Heart right ventricle (tissue), 16 donors: ENCODE results near the gene KRT9. TPM values are rescaled to one million over a fixed set of nuclear protein-coding genes. Genes with fewer than 3 reads are reported as not detected.

Experiments used
- ATAC-seq, 8 donors: fragments of 200-7000 bp; cut with Tn5 transposase; one replicate each; pipeline ENCODE4 v1.9.1; 2020; ENCODE audit warnings: mild to moderate bottlenecking in 8 of 8, moderate library complexity in 8 of 8, moderate number of reproducible peaks in 1 of 8
- DNase-seq, 2 donors: peaks; one replicate each; pipeline ENCODE4 v3.0.0-alpha.2; 2020
- H3K27ac ChIP-seq, 10 donors: fragments of 200-600 bp; sonication (generic) in 2 of 10; one replicate each; pipeline versions ENCODE4 v1.5.0 to v1.8.0; 2020 to 2022; ENCODE audit warnings: mild to moderate bottlenecking in 3 of 10
- H3K27me3 ChIP-seq, 7 donors: fragments of 200-600 bp; one replicate each; pipeline ENCODE4 v1.8.0; 2021 to 2022; ENCODE audit warnings: mild to moderate bottlenecking in 2 of 7
- H3K36me3 ChIP-seq, 9 donors: fragments of 200-600 bp; sonication (generic) in 1 of 9; one replicate each; pipeline versions ENCODE4 v1.5.0 to v1.8.0; 2020 to 2022; ENCODE audit warnings: mild to moderate bottlenecking in 2 of 9
- H3K4me1 ChIP-seq, 9 donors: fragments of 200-600 bp; sonication (generic) in 1 of 9; one replicate each; pipeline versions ENCODE4 v1.5.0 to v1.8.0; 2020 to 2022; ENCODE audit warnings: mild to moderate bottlenecking in 4 of 9
- H3K4me3 ChIP-seq, 10 donors: fragments of 200-600 bp; sonication (generic) in 2 of 10; one replicate each; pipeline versions ENCODE4 v1.5.0 to v1.8.0; 2020 to 2022; ENCODE audit warnings: mild to moderate bottlenecking in 7 of 10, moderate library complexity in 2 of 10
- H3K9me3 ChIP-seq, 11 donors: fragments of 200-600 bp in 10 of 11; sonication (generic) in 2 of 11; one replicate each; pipeline versions ENCODE4 v1.5.0 to v1.8.0; 2013 to 2022; ENCODE audit warnings: mild to moderate bottlenecking in 2 of 11, control low read depth in 1 of 11, moderate library complexity in 1 of 11
- WGBS, 2 donors: extraction: QIAGEN DNeasy Blood & Tissue Kit; methylation state at CpG; one replicate each; pipeline ENCODE4 v1.1.7; 2013; ENCODE audit warnings: inconsistent platforms in 1 of 2; 5-methylcytosine and 5-hydroxymethylcytosine counted together
- intact Hi-C, 10 donors: fragments of 100-400 bp; cut with DNase I; formaldehyde crosslinking; loops; one replicate each; pipeline versions ENCODE4 v1.11.1 to v1.14.2; 2022
- polyA plus RNA-seq, 2 donors: library from polyadenylated mRNA; stranded (reverse); fragments of 200-250 nt; gene quantifications; one replicate each; pipeline ENCODE4 v1.2.3, GENCODE V29; 2013
- total RNA-seq, 10 donors: library from RNA; stranded (reverse); fragmentation: NEBNext Ultra II Directional in 3 of 10; extraction: Animal tissue kit (Norgen Biotek cat#: 25700) in 3 of 10; gene quantifications; one replicate each; pipeline versions ENCODE4 v1.2.1 to v1.2.4, GENCODE V29; 2021 to 2023
- TF ChIP-seq, protein P1 (sequence below), 9 donors: fragments of 200-600 bp; sonication (generic) in 2 of 9; IDR thresholded peaks; one replicate each; pipeline versions ENCODE4 v1.5.0 to v1.8.0; 2021 to 2022; ENCODE audit warnings: antibody characterized with exemption in 9 of 9, mild to moderate bottlenecking in 5 of 9, moderate library complexity in 1 of 9
- donor health status: Arrhythmogenic right ventricular cardiomyopathy.
- donor health status: ischemic (EF 13 %, LVEDD 7.1; RV severe dilation, severe dysfunction).
- donor health status: healthy with polysubstance abuse.
- donor health status: DM: no; HTN: yes; CAD: no.
- donor health status: DM: no; HTN: no; CAD: no.
- donor health status: ischemic (EF 25% LVEDD 6.9; RV normal size, moderate dysfunction).
- donor health status: ischemic (EF 25% LVEDD 5.7; RV mildly dilated, moderate dysfunction).
- donor health status: healthy.
- donor health status: DM: yes; HTN: yes; CAD: no.
- donor health status: Ischemic cardiomyopathy.
- donor health status: ischemic (EF 35%, LVEDD 5.7; RV mildly dilated, moderate dysfunction).
- donor health status: nonischemic (EF 11% LVEDD 7.7; RV severe dilation, severe dysfunction).
- donor health status: DM: yes; HTN: yes; CAD: no.
- donor health status: PGD.
- donor health status: ischemic (EF 29% LVEDD 5.4; RV normal size, mild dysfunction).
- donor health status: nonischemic (EF 23%, LVEDD 6.1; RV moderate dilation, normal function).

Gene KRT9
- total and polyA plus RNA-seq, 12 donors = not detected

- TF ChIP-seq, protein P1, sequence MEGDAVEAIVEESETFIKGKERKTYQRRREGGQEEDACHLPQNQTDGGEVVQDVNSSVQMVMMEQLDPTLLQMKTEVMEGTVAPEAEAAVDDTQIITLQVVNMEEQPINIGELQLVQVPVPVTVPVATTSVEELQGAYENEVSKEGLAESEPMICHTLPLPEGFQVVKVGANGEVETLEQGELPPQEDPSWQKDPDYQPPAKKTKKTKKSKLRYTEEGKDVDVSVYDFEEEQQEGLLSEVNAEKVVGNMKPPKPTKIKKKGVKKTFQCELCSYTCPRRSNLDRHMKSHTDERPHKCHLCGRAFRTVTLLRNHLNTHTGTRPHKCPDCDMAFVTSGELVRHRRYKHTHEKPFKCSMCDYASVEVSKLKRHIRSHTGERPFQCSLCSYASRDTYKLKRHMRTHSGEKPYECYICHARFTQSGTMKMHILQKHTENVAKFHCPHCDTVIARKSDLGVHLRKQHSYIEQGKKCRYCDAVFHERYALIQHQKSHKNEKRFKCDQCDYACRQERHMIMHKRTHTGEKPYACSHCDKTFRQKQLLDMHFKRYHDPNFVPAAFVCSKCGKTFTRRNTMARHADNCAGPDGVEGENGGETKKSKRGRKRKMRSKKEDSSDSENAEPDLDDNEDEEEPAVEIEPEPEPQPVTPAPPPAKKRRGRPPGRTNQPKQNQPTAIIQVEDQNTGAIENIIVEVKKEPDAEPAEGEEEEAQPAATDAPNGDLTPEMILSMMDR (IDR thresholded peaks at IDR 0.05) = no peak
- Histone ChIP-seq H3K36me3 (no peaks in the 10 kb centered on the region), H3K9me3 (no peaks in the 10 kb centered on the region), H3K27ac (no peak overlapping the region), H3K4me1 (no peaks in the 10 kb centered on the region), H3K27me3 (peaks cover 0 to 43% (median 32%) of the 10 kb centered on the region in 7 donors), H3K4me3 (no peak overlapping the region)
- intact Hi-C loops = no loop called here
- 61 to 64% methylated on average over 5 of the region's 5 CpGs for WGBS, 2 donors
- ATAC-seq (no peak), DNase-seq (no peak)
These were observed 33.3 kb downstream of the KRT9 start for GRCh38 chr17:41538565-41538991.

DNA sequence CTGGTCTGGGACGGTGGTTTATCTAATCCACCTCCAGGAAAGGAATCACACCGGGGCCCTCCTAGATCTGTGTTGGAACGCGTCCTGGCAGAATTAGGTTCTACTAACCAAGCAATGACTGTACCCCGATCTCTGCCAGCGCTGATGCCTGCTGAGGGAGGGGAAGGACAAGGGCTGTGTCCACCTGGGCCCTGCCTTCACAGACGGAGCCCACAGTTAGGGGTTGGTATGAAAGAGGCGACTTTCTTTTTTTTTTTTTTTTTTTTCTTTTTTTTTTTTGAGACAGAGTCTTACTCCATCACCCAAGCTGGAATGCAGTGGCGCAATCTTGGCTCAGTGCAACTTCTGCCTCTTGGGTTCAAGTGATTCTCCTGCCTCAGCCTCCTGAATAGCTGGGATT, 33.9 kb downstream of the KRT9 start:
- H3K27me3 ChIP-seq = peaks cover 0 to 47% (median 34%) of the 10 kb centered on the region in 7 donors
- H3K27ac ChIP-seq = no peak overlapping the region
- TF ChIP-seq, protein P1 (IDR thresholded peaks at IDR 0.05) = no peak
- H3K36me3 ChIP-seq = no peaks in the 10 kb centered on the region
- no peaks in the 10 kb centered on the region for H3K4me1 ChIP-seq
- H3K9me3 ChIP-seq = no peaks in the 10 kb centered on the region
- intact Hi-C loops = no loop called here
- DNase-seq (no peak), ATAC-seq (no peak)
- WGBS, 2 donors = 75 to 76% methylated on average over 9 of the region's 9 CpGs
- H3K4me3 ChIP-seq = no peak overlapping the region

DNA sequence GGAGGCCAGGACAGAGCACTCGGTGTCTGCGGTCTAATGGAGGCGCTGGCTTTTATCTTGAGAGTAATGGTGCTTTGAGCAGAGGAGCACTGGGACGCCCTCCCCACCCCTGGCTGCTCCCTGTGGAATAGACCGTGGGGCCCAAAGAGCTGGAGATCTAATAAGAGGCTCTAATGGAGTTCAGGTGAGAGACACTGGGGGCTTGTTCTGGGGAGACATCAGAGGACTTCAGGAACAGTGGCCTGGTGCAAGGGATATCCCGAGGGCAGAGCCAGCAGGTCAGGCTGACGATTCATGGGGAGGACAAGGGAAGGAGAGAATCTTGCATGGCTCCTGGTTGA, 34.3 kb downstream of the KRT9 start:
- 78 to 79% methylated on average over 7 of the region's 7 CpGs for whole genome bisulfite sequencing, 2 donors
- peaks cover 0 to 51% (median 37%) of the 10 kb centered on the region in 7 donors for H3K27me3 ChIP-seq
- no peaks in the 10 kb centered on the region for H3K9me3 ChIP-seq
- no peaks in the 10 kb centered on the region for H3K36me3 ChIP-seq
- DNase-seq (no peak), ATAC-seq (no peak)
- intact Hi-C loops = no loop called here
- no peaks in the 10 kb centered on the region for H3K4me1 ChIP-seq
- H3K27ac ChIP-seq = no peak overlapping the region
- TF ChIP-seq, protein P1 (IDR thresholded peaks at IDR 0.05) = no peak
- no peak overlapping the region for H3K4me3 ChIP-seq

DNA sequence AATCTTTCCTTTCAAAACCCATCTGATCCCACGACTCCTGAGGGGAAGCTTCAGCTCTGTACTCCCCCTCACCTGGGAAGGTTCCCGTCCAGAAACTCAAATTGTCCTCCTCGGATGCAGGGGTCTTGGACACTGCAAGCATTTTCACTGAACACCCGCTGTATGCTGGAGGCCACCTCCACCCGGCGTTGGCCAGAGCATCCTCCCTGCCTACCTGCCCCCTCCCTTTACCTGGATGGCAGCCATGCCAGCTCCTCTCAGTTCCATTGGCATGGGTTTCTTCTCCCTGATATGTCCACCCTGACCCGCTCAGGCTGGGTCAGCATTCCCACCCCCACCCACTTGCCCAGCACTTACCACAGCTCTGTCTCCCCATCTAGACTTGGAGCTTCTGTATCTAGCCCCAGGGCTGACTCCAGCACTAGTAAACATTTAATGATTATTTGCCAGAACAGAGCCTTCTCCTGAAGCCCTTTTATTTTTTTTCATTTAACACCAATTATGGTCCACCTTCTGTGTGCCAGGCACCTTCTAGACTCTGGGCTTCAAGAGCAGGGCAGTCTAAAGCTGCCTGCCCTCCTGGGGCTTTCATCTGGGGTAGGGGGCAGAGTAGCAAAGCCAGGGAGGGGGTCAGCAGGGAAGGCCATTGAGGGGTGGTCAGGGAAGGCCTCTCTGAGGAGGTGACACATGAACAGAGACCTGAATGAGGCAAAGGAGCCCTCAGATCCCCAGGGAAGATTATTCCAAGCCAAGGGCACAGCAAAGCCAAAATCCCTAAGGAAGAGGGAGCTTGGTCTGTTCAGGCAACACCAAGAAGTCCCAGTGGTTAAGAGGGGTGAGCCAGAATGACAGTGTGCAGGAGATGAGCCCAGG, 34.9 kb downstream of the KRT9 start:
- WGBS, 2 donors = 77 to 83% methylated on average over 7 of the region's 7 CpGs
- Histone ChIP-seq H3K9me3 (no peaks in the 10 kb centered on the region), H3K4me1 (no peaks in the 10 kb centered on the region), H3K27me3 (peaks cover 0 to 57% (median 41%) of the 10 kb centered on the region in 7 donors), H3K4me3 (no peak overlapping the region), H3K27ac (no peak overlapping the region), H3K36me3 (no peaks in the 10 kb centered on the region)
- DNase-seq (no peak), ATAC-seq (no peak)
- TF ChIP-seq, protein P1 (IDR thresholded peaks at IDR 0.05) = no peak
- intact Hi-C loops = no loop called here
